HepG2 (cell line): Measurements from ENCODE around the gene EHD1. TPM values are rescaled to one million over a fixed set of nuclear protein-coding genes. Genes with fewer than 3 reads are reported as not detected.
A peak's percentile ranks its signal among the peaks of the same experiment; 100 is the strongest.

ENCODE experiments used
- CC2D1A ChIP-seq: sonication (generic); formaldehyde crosslinking; IDR thresholded peaks from 2 replicates; pipeline ENCODE4 v1.8.1; 2023; ENCODE audit warnings: mild to moderate bottlenecking, missing genetic modification reagents
- CSRNP1 ChIP-seq: sonication (generic); formaldehyde crosslinking; IDR thresholded peaks from 2 replicates; pipeline ENCODE4 v1.8.1; 2023; ENCODE audit warnings: mild to moderate bottlenecking, missing genetic modification reagents
- EP300 ChIP-seq, 3 experiments: sonication (generic) in 1 of 3; formaldehyde crosslinking in 1 of 3; IDR thresholded peaks; 2 replicates each; pipeline versions ENCODE4 v1.5.1 to v1.6.1; 2011 to 2020; ENCODE audit warnings: low read depth in 2 of 3, low read length in 2 of 3, borderline replicate concordance in 1 of 3, improper control_type of control experiment in 1 of 3, mild to moderate bottlenecking in 1 of 3, missing genetic modification reagents in 1 of 3, moderate library complexity in 1 of 3
- GMEB2 ChIP-seq: IDR thresholded peaks from 2 replicates; pipeline ENCODE4 v1.6.1; 2016; ENCODE audit warnings: missing biosample characterization, missing genetic modification reagents, low read depth
- KAT2B ChIP-seq: fragments of 150-350 bp; IDR thresholded peaks from 2 replicates; pipeline ENCODE4 v1.6.1; 2014; ENCODE audit warnings: low read depth, low read length, borderline replicate concordance
- MATR3 ChIP-seq: sonication (generic); formaldehyde crosslinking; IDR thresholded peaks from 2 replicates; pipeline ENCODE4 v1.4.0; 2020; ENCODE audit warnings: missing genetic modification reagents
- PITX1 ChIP-seq: sonication (generic); formaldehyde crosslinking; IDR thresholded peaks from 2 replicates; pipeline ENCODE4 v1.5.1; 2020; ENCODE audit warnings: mild to moderate bottlenecking, missing genetic modification reagents
- SMYD3 ChIP-seq: sonication (generic); formaldehyde crosslinking; IDR thresholded peaks from 2 replicates; pipeline ENCODE4 v1.8.1; 2023; ENCODE audit warnings: mild to moderate bottlenecking, missing genetic modification reagents
- ZBTB14 ChIP-seq: sonication (generic); formaldehyde crosslinking; IDR thresholded peaks from 2 replicates; pipeline ENCODE4 v1.4.0; 2020; ENCODE audit warnings: missing genetic modification reagents
- ZC3H13 ChIP-seq: sonication (generic); formaldehyde crosslinking; IDR thresholded peaks from 2 replicates; pipeline ENCODE4 v1.8.1; 2023; ENCODE audit warnings: mild to moderate bottlenecking, missing genetic modification reagents, moderate library complexity
- ZNF17 ChIP-seq: sonication (generic); formaldehyde crosslinking; IDR thresholded peaks from 2 replicates; pipeline ENCODE4 v1.5.0; 2020; ENCODE audit warnings: mild to moderate bottlenecking, missing genetic modification reagents
- ZNF24 ChIP-seq: fragments of 450-650 bp; IDR thresholded peaks from 2 replicates; pipeline ENCODE4 v1.6.1; 2017; ENCODE audit warnings: antibody characterized with exemption, mild to moderate bottlenecking
- ZNF503 ChIP-seq: sonication (generic); formaldehyde crosslinking; IDR thresholded peaks from 2 replicates; pipeline ENCODE4 v1.4.0; 2020; ENCODE audit warnings: missing genetic modification reagents
- ZNF550 ChIP-seq: sonication (generic); formaldehyde crosslinking; IDR thresholded peaks from 2 replicates; pipeline ENCODE4 v1.4.0; 2020; ENCODE audit warnings: mild to moderate bottlenecking, missing genetic modification reagents, borderline replicate concordance
- ZNF704 ChIP-seq: sonication (generic); formaldehyde crosslinking; IDR thresholded peaks from 2 replicates; pipeline ENCODE4 v1.8.1; 2023; ENCODE audit warnings: mild to moderate bottlenecking, inconsistent platforms, moderate library complexity, missing genetic modification reagents, borderline replicate concordance
- ZNF710 ChIP-seq: sonication (generic); formaldehyde crosslinking; IDR thresholded peaks from 2 replicates; pipeline ENCODE4 v1.5.0; 2020; ENCODE audit warnings: mild to moderate bottlenecking, missing genetic modification reagents, borderline replicate concordance
- polyA plus RNA-seq, 8 experiments: library from polyadenylated mRNA; depleted of rRNA in 3 of 8; stranded (reverse) in 7 of 8; unstranded in 1 of 8; fragments of >200 nt; fragmentation: Illumina TruSeq in 4 of 8; extraction: Trizol in 4 of 8; gene quantifications; 2 replicates each; pipeline versions ENCODE4 v1.2.1 to v1.2.3, GENCODE V29; 2011 to 2016; ENCODE audit warnings: low read depth in 4 of 8, missing spikeins in 1 of 8, mixed read lengths in 1 of 8; ENCODE audit not compliant: insufficient read depth in 1 of 8
- total RNA-seq, 5 experiments: library from RNA; depleted of rRNA; stranded (reverse); fragments of >200 nt; fragmentation: Illumina TruSeq; extraction: Trizol; gene quantifications; 2 replicates each; pipeline ENCODE4 v1.2.3, GENCODE V29; 2016; ENCODE audit warnings: low read depth in 1 of 5

Gene EHD1
- total and polyA plus RNA-seq, 2 of the 13 experiments (the other 11 are each of a cell fraction or from before 2014, with no cell fraction given): 23.6 to 26.6 TPM

- TF ChIP-seq ZNF17 (CRISPR knock-in tag) (no peak), ZNF710 (no peak), GMEB2 (CRISPR knock-in tag) (no peak), ZC3H13 (no peak), PITX1 (CRISPR knock-in tag) (peak; percentile 32; the same call in 1 of the 2 replicates), ZNF704 (CRISPR knock-in tag) (no peak), SMYD3 (CRISPR knock-in tag) (no peak), CSRNP1 (CRISPR knock-in tag) (no peak), ZNF550 (CRISPR knock-in tag) (no peak), EP300 (IDR thresholded peaks at IDR 0.05; ENCODE audit: low read depth in 2 of 2, low read length in 2 of 2) (0 out of 4 replicates have a peak, but pooled peaks of 1 of the 2 experiments have one; percentile 12), EP300 (CRISPR knock-in tag; IDR thresholded peaks at IDR 0.05; ENCODE audit: borderline replicate concordance) (no peak; the same call in 1 of the 2 replicates), ZNF503 (CRISPR knock-in tag) (no peak; the same call in 1 of the 2 replicates), ZBTB14 (CRISPR knock-in tag) (no peak), MATR3 (CRISPR knock-in tag) (no peak), KAT2B (no peak), ZNF24 (no peak), CC2D1A (CRISPR knock-in tag) (no peak)
These were observed 35.4 kb downstream of the EHD1 start (continued) for GRCh38 chr11:64842851-64843685.
